DOHH2 (cell line): ENCODE measurements around the gene P3H2.

Experiments used
- H3F3A ChIP-seq: fragments of 200-600 bp; sonication (generic), shearing (Covaris generic); 2 replicates; pipeline ENCODE4 v1.6.0; 2016; ENCODE audit warnings: antibody characterized with exemption, mild to moderate bottlenecking; ENCODE audit not compliant: control insufficient read depth, insufficient read depth
- H3K27ac ChIP-seq: fragments of 200-600 bp; sonication (generic); 2 replicates; pipeline ENCODE4 v1.5.1; 2014; ENCODE audit warnings: low read depth, mild to moderate bottlenecking, low read length, moderate library complexity
- H3K27me3 ChIP-seq: fragments of 200-600 bp; sonication (generic); 2 replicates; pipeline ENCODE4 v1.6.1; 2014; ENCODE audit warnings: mild to moderate bottlenecking, low read length, mixed read lengths; ENCODE audit not compliant: control insufficient read depth
- H3K36me3 ChIP-seq: fragments of 200-600 bp; sonication (generic); 2 replicates; pipeline ENCODE4 v1.6.1; 2014; ENCODE audit warnings: mild to moderate bottlenecking, low read length, moderate library complexity, mixed read lengths; ENCODE audit not compliant: control insufficient read depth
- H3K4me1 ChIP-seq: fragments of 200-600 bp; sonication (generic); 2 replicates; pipeline ENCODE4 v1.6.1; 2014; ENCODE audit warnings: mild to moderate bottlenecking, low read length, mixed read lengths; ENCODE audit not compliant: control insufficient read depth
- H3K4me2 ChIP-seq: fragments of 200-600 bp; sonication (generic); 2 replicates; pipeline ENCODE4 v1.6.0; 2014; ENCODE audit warnings: mild to moderate bottlenecking, low read length, moderate library complexity
- H3K4me3 ChIP-seq: fragments of 200-600 bp; sonication (generic); 2 replicates; pipeline ENCODE4 v1.5.1; 2014; ENCODE audit warnings: mild to moderate bottlenecking, low read length, mixed read lengths
- H3K79me2 ChIP-seq: fragments of 200-600 bp; sonication (generic); 2 replicates; pipeline ENCODE4 v1.6.1; 2014; ENCODE audit warnings: mild to moderate bottlenecking, low read length, mixed read lengths; ENCODE audit not compliant: control insufficient read depth
- H3K9me2 ChIP-seq: fragments of 200-600 bp; sonication (generic); replicated peaks from 2 replicates; pipeline ENCODE4 v1.6.1; 2014; ENCODE audit warnings: mild to moderate bottlenecking, low read length, mixed read lengths; ENCODE audit not compliant: control insufficient read depth
- H3K9me3 ChIP-seq: fragments of 200-600 bp; sonication (generic); 2 replicates; pipeline ENCODE4 v1.6.1; 2014; ENCODE audit warnings: antibody characterized with exemption, low read length, mixed read lengths; ENCODE audit not compliant: control insufficient read depth, insufficient read depth
- H4K20me1 ChIP-seq: fragments of 200-600 bp; sonication (generic); 2 replicates; pipeline ENCODE4 v1.6.0; 2014; ENCODE audit warnings: low read depth, mild to moderate bottlenecking, antibody characterized with exemption, low read length, moderate library complexity; ENCODE audit not compliant: control insufficient read depth, insufficient read depth
- CTCF ChIP-seq: fragments of 200-600 bp; sonication (generic); IDR thresholded peaks from one replicate; pipeline ENCODE4 v1.5.1; 2014; ENCODE audit warnings: antibody characterized with exemption, mild to moderate bottlenecking, low read depth, low read length; ENCODE audit not compliant: poor library complexity, severe bottlenecking
- EZH2phosphoT487 ChIP-seq: fragments of 200-600 bp; sonication (generic); IDR thresholded peaks from 2 replicates; pipeline ENCODE4 v1.6.1; 2017; ENCODE audit warnings: borderline replicate concordance, mild to moderate bottlenecking, antibody characterized with exemption, low read length, moderate library complexity, mixed read lengths

The P3H2 gene

GRCh38 chr3:189977174-189977573, 143.5 kb downstream of the P3H2 start:
- Histone ChIP-seq H3K9me2 (no peaks in the 10 kb centered on the region), H3K36me3 (no peaks in the 10 kb centered on the region), H3K27me3 (no peaks in the 10 kb centered on the region), H3K9me3 (no peaks in the 10 kb centered on the region), H3F3A (no peaks in the 10 kb centered on the region), H3K79me2 (no peaks in the 10 kb centered on the region), H4K20me1 (no peaks in the 10 kb centered on the region), H3K27ac (no peak overlapping the region), H3K4me3 (no peak overlapping the region), H3K4me1 (no peaks in the 10 kb centered on the region), H3K4me2 (no peak overlapping the region)
- TF ChIP-seq EZH2phosphoT487 (no peak), CTCF (no peak)

GRCh38 chr3:189975391-189975990, 145.2 kb downstream of the P3H2 start:
- no peak overlapping the region for H3K4me2 ChIP-seq
- no peaks in the 10 kb centered on the region for H3K36me3 ChIP-seq
- H3K79me2 ChIP-seq, result no peaks in the 10 kb centered on the region
- TF ChIP-seq CTCF (no peak), EZH2phosphoT487 (no peak)
- no peaks in the 10 kb centered on the region for H3K27me3 ChIP-seq
- no peak overlapping the region for H3K4me3 ChIP-seq
- H3K27ac ChIP-seq, result no peak overlapping the region
- no peaks in the 10 kb centered on the region for H3F3A ChIP-seq
- H3K9me3 ChIP-seq, result no peaks in the 10 kb centered on the region
- H4K20me1 ChIP-seq, result no peaks in the 10 kb centered on the region
- H3K4me1 ChIP-seq, result no peaks in the 10 kb centered on the region
- no peaks in the 10 kb centered on the region for H3K9me2 ChIP-seq

- H3K4me2 ChIP-seq, result no peak overlapping the region
- H4K20me1 ChIP-seq, result no peaks in the 10 kb centered on the region
- no peaks in the 10 kb centered on the region for H3K9me3 ChIP-seq
- no peaks in the 10 kb centered on the region for H3K9me2 ChIP-seq
- H3K27me3 ChIP-seq, result no peaks in the 10 kb centered on the region
- no peaks in the 10 kb centered on the region for H3K4me1 ChIP-seq
- no peak overlapping the region for H3K4me3 ChIP-seq
- no peak overlapping the region for H3K27ac ChIP-seq
- no peaks in the 10 kb centered on the region for H3K36me3 ChIP-seq
- TF ChIP-seq EZH2phosphoT487, result no peak
- H3F3A ChIP-seq, result no peaks in the 10 kb centered on the region
- no peaks in the 10 kb centered on the region for H3K79me2 ChIP-seq
Observed at GRCh38 chr3:189974359-189974758, 146.3 kb downstream of the P3H2 start.

GRCh38 chr3:189967254-189967865, 153.3 kb downstream of the P3H2 start:
- Histone ChIP-seq H3K4me1 (no peaks in the 10 kb centered on the region), H4K20me1 (no peaks in the 10 kb centered on the region), H3K4me3 (no peak overlapping the region), H3K27me3 (no peaks in the 10 kb centered on the region), H3K27ac (no peak overlapping the region), H3K36me3 (no peaks in the 10 kb centered on the region), H3K9me3 (no peaks in the 10 kb centered on the region), H3K9me2 (no peaks in the 10 kb centered on the region), H3K4me2 (no peak overlapping the region), H3K79me2 (no peaks in the 10 kb centered on the region), H3F3A (no peaks in the 10 kb centered on the region)
- TF ChIP-seq EZH2phosphoT487 (no peak), CTCF (peak; percentile 79)
